DND-41 (cell line): ENCODE measurements around the gene DDX11.
"Not testable (repeated sequence)": the region's sequence is repeated elsewhere in the genome, so short reads cannot be mapped to it uniquely, and the experiment has no call there.

Source experiments
- CTCF ChIP-seq: IDR thresholded peaks from 2 replicates; pipeline ENCODE4 v1.5.1; 2012; ENCODE audit warnings: borderline replicate concordance, low read length, moderate library complexity, mild to moderate bottlenecking; ENCODE audit not compliant: poor library complexity, severe bottlenecking; ENCODE audit errors: extremely low read depth
- EZH2 ChIP-seq: IDR thresholded peaks from 3 replicates; pipeline ENCODE4 v1.6.1; 2012; ENCODE audit warnings: borderline replicate concordance, low read depth, mild to moderate bottlenecking, moderate library complexity, low read length, inconsistent platforms; ENCODE audit not compliant: severe bottlenecking

- TF ChIP-seq CTCF, EZH2: not testable (repeated sequence)
Observed at GRCh38 chr12:31079421-31079820, 5.8 kb downstream of the DDX11 start.
